ENCODE results near the gene WDFY4.

Gene WDFY4

GRCh38 chr10:48838834-48839233, 154.2 kb downstream of the WDFY4 start:
- TF ChIP-seq CTCF (IDR thresholded peaks at IDR 0.05; ENCODE audit: extremely low read depth, missing control alignments), result no peak
- no peak for DNase-seq (ENCODE audit: low spot score)

GRCh38 chr10:48839809-48840679, 155.4 kb downstream of the WDFY4 start:
- peak; percentile 41 for DNase-seq (ENCODE audit: low spot score)
- TF ChIP-seq CTCF (IDR thresholded peaks at IDR 0.05; ENCODE audit: extremely low read depth, missing control alignments), result no peak

GRCh38 chr10:48842231-48842630, 157.6 kb downstream of the WDFY4 start:
- no peak for DNase-seq (ENCODE audit: low spot score)
- no peak for TF ChIP-seq CTCF (IDR thresholded peaks at IDR 0.05; ENCODE audit: extremely low read depth, missing control alignments)

GRCh38 chr10:48843198-48843597, 158.5 kb downstream of the WDFY4 start:
- no peak for TF ChIP-seq CTCF (IDR thresholded peaks at IDR 0.05; ENCODE audit: extremely low read depth, missing control alignments)
- no peak for DNase-seq (ENCODE audit: low spot score)

GRCh38 chr10:48844616-48845015, 159.9 kb downstream of the WDFY4 start:
- DNase-seq (ENCODE audit: low spot score), result no peak
- no peak for TF ChIP-seq CTCF (IDR thresholded peaks at IDR 0.05; ENCODE audit: extremely low read depth, missing control alignments)

GRCh38 chr10:48845512-48845911, 160.8 kb downstream of the WDFY4 start:
- TF ChIP-seq CTCF (IDR thresholded peaks at IDR 0.05; ENCODE audit: extremely low read depth, missing control alignments), result no peak
- no peak for DNase-seq (ENCODE audit: low spot score)

- DNase-seq (ENCODE audit: low spot score), result no peak
- TF ChIP-seq CTCF (IDR thresholded peaks at IDR 0.05; ENCODE audit: extremely low read depth, missing control alignments), result no peak
Observed at GRCh38 chr10:48847691-48848090, 163.0 kb downstream of the WDFY4 start.

All from GM20000 (cell line).